Activated T-helper 1 cell treated with anti-CD3 and anti-CD28 coated beads, Interleukin-2, amount 50 U/mL, for 16 hours (primary cell): Measurements from ENCODE around the gene COPA.
"Not testable (repeated sequence)": the region's sequence is repeated elsewhere in the genome, so short reads cannot be mapped to it uniquely, and the experiment has no call there.

Source experiments
- DNase-seq, 2 donors: peaks; one replicate each; pipeline ENCODE4 v3.0.0-alpha.2; 2020; ENCODE audit warnings: low read depth in 1 of 2, low spot score in 1 of 2

The COPA gene

GRCh38 chr1:160342953-160343869 lies at the start of gene COPA, which contains the start of gene NCSTN:
Gene COPA (minus strand): TSS chr1:160343250. CDS start chr1:160343170, 80 bp downstream.
Gene NCSTN (plus strand): TSS chr1:160343383. CDS start chr1:160343397, 14 bp downstream.
- peak; percentile 70 to 83 for DNase-seq

- DNase-seq = not testable (repeated sequence)
Observed at GRCh38 chr1:160388406-160388805, 45.4 kb upstream of the COPA start.

GRCh38 chr1:160384812-160385211 lies 41.8 kb upstream of the COPA start:
- DNase-seq = not testable (repeated sequence)

GRCh38 chr1:160377585-160378206 lies 34.6 kb upstream of the COPA start:
- DNase-seq = no peak

GRCh38 chr1:160376525-160377131 lies 33.6 kb upstream of the COPA start:
- DNase-seq = no peak

- no peak for DNase-seq
Observed at GRCh38 chr1:160375788-160376524, 32.9 kb upstream of the COPA start.

GRCh38 chr1:160374306-160375110 lies 31.5 kb upstream of the COPA start:
- no peak for DNase-seq

- no peak for DNase-seq
Observed at GRCh38 chr1:160373696-160374095, 30.6 kb upstream of the COPA start.

- DNase-seq = no peak
Observed at GRCh38 chr1:160371756-160372155, 28.7 kb upstream of the COPA start.

- no peak for DNase-seq
Observed at GRCh38 chr1:160371346-160371631, 28.2 kb upstream of the COPA start.

- no peak for DNase-seq
Observed at GRCh38 chr1:160370561-160371345, 27.7 kb upstream of the COPA start.

GRCh38 chr1:160369087-160369486 lies 26.0 kb upstream of the COPA start:
- no peak for DNase-seq

GRCh38 chr1:160367934-160368923 lies 25.2 kb upstream of the COPA start:
- DNase-seq = no peak

- DNase-seq = no peak
Observed at GRCh38 chr1:160367516-160367900, 24.5 kb upstream of the COPA start.

- DNase-seq = no peak
Observed at GRCh38 chr1:160366731-160367515, 23.9 kb upstream of the COPA start, which contains the start of gene NHLH1. Gene NHLH1 (plus strand): TSS chr1:160367071. CDS start chr1:160370732, 3,661 bp downstream.

- no peak for DNase-seq
Observed at GRCh38 chr1:160365325-160365724, 22.3 kb upstream of the COPA start.

- no peak for DNase-seq
Observed at GRCh38 chr1:160363951-160364735, 21.1 kb upstream of the COPA start.
